ENCODE results near the gene CORO6. TPM values are rescaled to one million over a fixed set of nuclear protein-coding genes. Genes with fewer than 3 reads are reported as not detected.

CORO6 gene
- total RNA-seq, 3 donors from 2014 or later = 1.2 to 21.3 (median 2.5) TPM

GRCh38 chr17:29568331-29569244 is 54.1 kb downstream of the CORO6 start, which contains the start of gene TP53I13:
TP53I13 (plus strand) TSS chr17:29568701; CDS start chr17:29568759, 58 bp downstream.
- Histone ChIP-seq H3K4me1 (ENCODE audit: low read depth) (peaks cover 27% of the 10 kb centered on the region), H3K36me3 (ENCODE audit: low read depth) (no peaks in the 10 kb centered on the region), H3K4me3 (peak within 1 kb of the TSS; percentile 41), H3K9me3 (no peaks in the 10 kb centered on the region)
- intact Hi-C loops (cut with DNase I, micrococcal nuclease) = no loop called here
- ATAC-seq (peak; percentile 63), DNase-seq (peak; percentile 94 to 95 (median 95))
- TF ChIP-seq CTCF (IDR thresholded peaks at IDR 0.05) = no peak

GRCh38 chr17:29567554-29568330 is 55.0 kb downstream of the CORO6 start:
- H3K4me1 ChIP-seq (ENCODE audit: low read depth) = peaks cover 27% of the 10 kb centered on the region
- peak; percentile 27 for TF ChIP-seq CTCF (IDR thresholded peaks at IDR 0.05)
- DNase-seq (peak; percentile 72 to 90 (median 86)), ATAC-seq (peak; percentile 60)
- H3K9me3 ChIP-seq = no peaks in the 10 kb centered on the region
- no peaks in the 10 kb centered on the region for H3K36me3 ChIP-seq (ENCODE audit: low read depth)
- intact Hi-C loops (cut with DNase I, micrococcal nuclease) = no loop called here
- H3K4me3 ChIP-seq = peak overlapping the region; percentile 41

- H3K9me3 ChIP-seq = no peaks in the 10 kb centered on the region
- intact Hi-C loops (cut with DNase I, micrococcal nuclease) = no loop called here
- peaks cover 27% of the 10 kb centered on the region for H3K4me1 ChIP-seq (ENCODE audit: low read depth)
- ATAC-seq (peak; percentile 14), DNase-seq (peak in 1 of 3 donors; percentile 47)
- H3K36me3 ChIP-seq (ENCODE audit: low read depth) = no peaks in the 10 kb centered on the region
- peak overlapping the region; percentile 41 for H3K4me3 ChIP-seq
- no peak for TF ChIP-seq CTCF (IDR thresholded peaks at IDR 0.05)
Observed at GRCh38 chr17:29567304-29567553, 55.5 kb downstream of the CORO6 start.

- Histone ChIP-seq H3K4me1 (ENCODE audit: low read depth) (peaks cover 27% of the 10 kb centered on the region), H3K9me3 (no peaks in the 10 kb centered on the region), H3K4me3 (peak within 1 kb of the TSS; percentile 41), H3K36me3 (ENCODE audit: low read depth) (no peaks in the 10 kb centered on the region)
- intact Hi-C loops (cut with DNase I, micrococcal nuclease) = no loop called here
- peak; percentile 69 for ATAC-seq
- peak; percentile 79 to 89 (median 86) for DNase-seq
- TF ChIP-seq CTCF (IDR thresholded peaks at IDR 0.05) = no peak
Observed at GRCh38 chr17:29566473-29567303, 56.0 kb downstream of the CORO6 start, which contains the start of gene ABHD15. ABHD15 (minus strand) TSS chr17:29567037; CDS start chr17:29566966, 71 bp downstream.

Measured in mucosa of descending colon (tissue), 3 donors.